GM18861 (cell line): ENCODE measurements around the gene MRPL11.
"Not testable (repeated sequence)": the region's sequence is repeated elsewhere in the genome, so short reads cannot be mapped to it uniquely, and the experiment has no call there.

Experiments
- ATAC-seq: cut with Tn5 transposase; IDR thresholded peaks from one replicate; pipeline ENCODE4 v1.9.1; 2021; ENCODE audit not compliant: unreplicated experiment

Gene MRPL11

DNA sequence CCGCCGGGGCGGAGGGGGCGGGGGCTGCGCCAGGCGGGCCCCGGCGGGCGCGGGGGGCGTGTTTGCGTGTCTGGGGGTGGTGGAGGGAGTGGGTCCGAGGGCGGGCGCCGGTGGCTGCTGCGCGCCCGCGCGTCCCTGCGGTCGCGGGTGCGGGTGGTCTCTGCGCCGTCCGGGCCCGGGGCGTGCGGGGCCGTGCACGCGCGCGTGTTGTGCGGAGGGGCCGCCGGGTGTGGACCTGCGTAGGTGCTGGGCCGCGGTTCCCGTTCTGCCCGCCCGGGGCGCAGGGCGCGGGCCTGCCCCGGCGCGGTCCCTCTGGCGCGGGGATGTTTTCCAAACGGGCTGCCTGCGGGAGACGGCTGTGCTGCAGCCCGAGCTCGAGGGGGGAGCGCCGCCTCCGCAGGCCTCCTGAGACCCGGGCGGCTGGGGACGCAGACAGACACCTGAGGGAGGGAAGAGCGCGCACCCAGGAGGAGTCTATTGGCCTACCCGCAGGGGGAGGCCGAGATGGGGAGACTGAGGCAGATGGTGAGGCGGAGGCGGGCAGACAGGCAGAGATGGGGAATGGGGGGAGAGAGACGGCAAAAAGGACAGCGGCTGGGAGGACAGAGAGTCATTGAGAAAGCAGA, 28.5 kb upstream of the MRPL11 start:
- peak; percentile 29 for ATAC-seq

GRCh38 chr11:66466225-66467033, 27.8 kb upstream of the MRPL11 start, which contains the start of gene PELI3:
PELI3 (plus strand) TSS chr11:66466905; CDS start chr11:66468129, 1,224 bp downstream.
- ATAC-seq, result peak; percentile 68

DNA sequence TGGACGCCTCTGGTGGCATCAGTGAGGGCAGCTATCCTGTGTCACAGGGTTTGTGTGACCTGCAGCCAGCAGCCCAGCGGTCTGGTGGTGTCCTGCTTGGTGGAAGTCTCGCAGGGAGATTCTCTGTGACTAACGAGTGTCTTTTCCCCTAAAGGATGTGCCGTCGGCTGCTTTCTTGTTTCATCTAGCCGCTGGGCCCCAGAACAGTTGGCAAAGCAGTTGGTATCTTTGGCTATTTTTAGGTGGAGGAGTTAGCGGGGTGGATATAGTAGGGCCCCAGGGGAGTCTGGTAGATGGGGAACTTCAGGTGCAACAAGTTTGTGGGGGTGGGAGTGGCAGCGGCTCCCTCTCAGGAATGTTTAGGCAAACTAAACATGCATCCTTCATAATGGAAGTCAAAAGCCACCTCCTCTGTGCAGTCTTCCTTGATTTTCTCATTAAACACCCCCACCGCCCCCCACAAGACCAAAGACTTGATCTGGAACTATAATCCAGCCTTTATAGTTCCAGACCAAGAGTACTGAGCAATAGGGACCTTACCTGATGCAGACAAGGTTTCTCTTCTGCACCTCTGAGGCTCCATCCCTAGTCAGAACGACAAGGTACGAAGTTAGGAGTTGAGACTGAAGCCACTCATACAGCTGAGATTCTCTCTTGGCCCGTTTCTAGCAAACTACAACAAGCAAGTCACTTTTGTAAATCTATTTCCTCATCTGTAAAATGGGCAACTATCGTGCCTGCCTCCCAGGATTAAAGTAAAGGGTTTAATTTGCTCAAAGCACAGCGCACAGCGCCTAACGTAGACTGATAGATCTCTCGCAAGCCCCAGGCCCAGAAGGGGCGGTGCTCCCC, 27.0 kb upstream of the MRPL11 start:
- no peak for ATAC-seq

DNA sequence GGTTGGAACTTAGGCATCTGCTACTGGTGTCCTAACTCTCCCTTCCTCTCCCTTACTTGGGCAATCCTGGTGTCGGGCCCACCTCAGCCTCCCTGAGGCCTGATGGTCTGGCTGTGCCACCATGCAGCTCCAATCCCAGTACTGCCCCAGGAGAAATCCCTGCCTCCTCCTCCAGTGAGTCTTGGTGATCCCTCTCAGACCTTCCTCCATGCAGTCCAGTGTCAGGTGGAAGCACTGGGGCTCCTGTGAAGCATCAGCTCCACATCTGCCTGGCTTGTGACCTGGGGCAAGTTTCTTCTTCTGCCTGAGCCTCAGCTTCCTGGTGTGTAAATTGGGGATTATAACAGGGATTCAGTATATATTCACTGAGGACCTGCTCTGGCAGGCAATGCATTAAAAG, 26.3 kb upstream of the MRPL11 start:
- no peak for ATAC-seq

- not testable (repeated sequence) for ATAC-seq
Measured at GRCh38 chr11:66464116-66464515, 25.5 kb upstream of the MRPL11 start.

GRCh38 chr11:66462911-66463310, 24.3 kb upstream of the MRPL11 start:
- no peak for ATAC-seq

DNA sequence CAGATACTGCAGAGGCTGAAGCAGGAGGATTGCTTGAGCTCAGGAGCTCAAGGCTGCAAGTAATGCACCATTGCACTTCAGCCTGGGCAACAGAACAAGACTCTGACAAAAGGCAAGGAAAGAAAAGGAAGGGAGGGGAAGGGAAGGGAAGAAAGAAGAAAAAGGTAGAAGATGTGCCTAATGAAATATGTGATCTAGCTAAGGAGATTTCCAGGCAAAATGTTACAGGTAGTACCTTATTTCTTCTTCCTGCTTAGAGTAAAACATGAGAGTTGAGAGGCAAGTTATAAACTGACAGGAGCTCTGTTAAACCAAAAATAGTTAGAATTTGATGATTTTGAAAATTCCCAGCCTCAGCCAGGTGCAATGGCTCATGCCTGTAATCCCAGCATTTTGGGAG, 23.4 kb upstream of the MRPL11 start:
- no peak for ATAC-seq

DNA sequence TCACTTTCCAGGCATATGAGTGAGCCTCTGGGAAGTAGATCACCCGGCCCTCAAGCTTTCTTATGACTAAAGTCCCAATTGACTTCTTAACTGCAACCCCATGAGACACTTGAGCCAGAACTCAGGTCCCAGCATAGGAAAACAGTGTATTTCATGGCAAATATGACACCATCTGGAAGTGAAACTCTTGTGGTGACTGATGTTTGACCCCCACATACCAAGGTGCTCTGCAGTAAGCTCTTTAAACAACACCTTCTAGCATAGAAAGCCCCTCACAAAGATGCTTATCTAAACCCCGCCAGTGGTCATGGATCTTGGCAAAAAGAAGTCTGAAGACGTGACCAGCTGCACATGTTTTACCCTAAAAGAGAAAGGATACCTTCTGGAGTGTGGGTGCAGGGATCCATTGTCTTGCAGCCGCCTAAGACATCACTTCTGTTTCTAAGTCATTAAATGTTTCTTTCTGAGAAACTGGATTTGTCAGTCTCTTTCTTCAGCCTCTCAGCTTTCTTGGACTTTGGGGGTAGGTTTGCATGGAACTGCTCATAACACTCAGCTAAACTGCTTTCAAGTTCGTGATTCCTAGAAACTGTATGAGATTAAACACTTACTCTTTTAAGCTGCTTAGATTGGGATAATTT, 20.6 kb upstream of the MRPL11 start:
- no peak for ATAC-seq

- no peak for ATAC-seq
Measured at GRCh38 chr11:66457826-66458225, 19.2 kb upstream of the MRPL11 start.

DNA sequence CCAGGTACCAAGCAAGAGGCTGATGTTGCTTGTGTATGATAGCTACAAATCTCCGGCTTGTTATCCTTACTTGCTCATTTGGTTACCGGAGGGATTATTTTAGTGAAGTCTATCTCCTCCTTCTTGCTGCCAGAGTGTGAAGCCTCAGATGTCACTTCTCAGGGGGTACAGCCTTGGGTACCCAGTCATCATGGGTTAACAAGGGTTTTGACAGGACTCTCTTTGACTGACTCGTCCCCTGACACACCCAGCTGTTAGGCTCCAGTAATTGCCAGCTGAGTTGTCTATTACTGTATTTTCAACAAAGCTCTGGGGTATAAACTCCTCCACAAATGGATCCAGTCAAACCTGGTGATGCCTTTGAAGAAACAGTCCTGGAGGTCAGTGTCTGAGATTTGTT, 16.2 kb upstream of the MRPL11 start:
- no peak for ATAC-seq

DNA sequence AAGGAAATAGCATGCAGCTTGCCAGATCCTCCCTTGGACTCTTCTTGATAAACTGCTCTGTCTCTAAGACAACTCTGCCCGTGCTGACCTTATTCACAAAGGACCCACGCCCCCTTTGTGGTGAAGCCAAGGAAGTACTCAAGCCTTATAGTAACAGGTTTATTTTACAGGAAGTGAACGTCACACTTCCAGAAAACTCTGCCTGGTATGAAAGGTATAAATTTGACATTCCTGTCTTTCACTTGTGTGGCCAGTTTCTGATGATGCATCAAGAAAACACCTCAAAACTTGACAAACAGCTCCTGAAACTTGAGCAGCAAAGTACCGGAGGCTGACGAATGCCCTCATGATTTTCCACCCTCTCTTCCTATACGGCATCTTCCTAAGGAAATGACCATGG, 15.6 kb upstream of the MRPL11 start:
- no peak for ATAC-seq

GRCh38 chr11:66451663-66452062, 13.0 kb upstream of the MRPL11 start:
- ATAC-seq, result no peak

- ATAC-seq, result no peak
Measured at GRCh38 chr11:66450560-66450959, 11.9 kb upstream of the MRPL11 start.

- ATAC-seq, result no peak
Measured at GRCh38 chr11:66448523-66448922, 9.9 kb upstream of the MRPL11 start.

DNA sequence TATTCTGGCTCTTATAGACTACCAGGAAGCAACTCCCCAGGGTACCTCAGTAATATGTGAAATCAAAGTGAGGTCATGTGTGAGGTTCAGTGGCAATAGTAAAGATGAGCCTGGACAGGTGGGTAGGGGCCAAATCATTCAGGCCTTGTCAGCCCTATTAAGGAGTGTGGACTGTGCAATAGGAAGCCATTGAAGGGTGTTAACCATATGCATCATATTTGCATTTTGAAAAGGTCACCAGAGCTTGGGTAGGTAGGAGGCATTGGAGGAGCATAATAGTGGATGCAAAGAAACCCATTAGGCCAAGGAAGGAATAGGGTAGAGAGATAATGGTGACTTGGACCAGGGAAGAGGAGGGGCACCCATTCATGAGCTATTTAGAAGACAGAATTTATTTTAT, 8.4 kb upstream of the MRPL11 start:
- ATAC-seq, result no peak

DNA sequence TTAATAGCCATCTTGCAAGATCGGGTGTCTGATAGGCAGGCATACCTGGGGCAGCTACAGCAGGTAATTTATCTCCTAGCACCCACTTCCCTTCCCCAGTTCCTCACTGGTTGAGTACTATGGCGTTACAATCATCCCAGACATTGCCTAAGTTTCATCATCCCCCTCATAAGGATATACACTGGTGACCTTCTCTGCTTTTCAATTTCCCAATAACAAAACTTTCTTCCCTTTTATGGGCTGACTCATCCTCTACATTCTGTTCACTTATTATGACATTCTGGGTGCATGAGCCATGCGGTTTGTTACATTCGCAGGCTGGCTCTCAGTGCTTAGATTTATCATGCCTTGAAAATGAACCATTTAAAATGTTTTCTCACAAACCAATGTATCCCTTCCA, 5.0 kb upstream of the MRPL11 start:
- no peak for ATAC-seq

- ATAC-seq, result not testable (repeated sequence)
Measured at GRCh38 chr11:66440940-66441282, 2.3 kb upstream of the MRPL11 start.

DNA sequence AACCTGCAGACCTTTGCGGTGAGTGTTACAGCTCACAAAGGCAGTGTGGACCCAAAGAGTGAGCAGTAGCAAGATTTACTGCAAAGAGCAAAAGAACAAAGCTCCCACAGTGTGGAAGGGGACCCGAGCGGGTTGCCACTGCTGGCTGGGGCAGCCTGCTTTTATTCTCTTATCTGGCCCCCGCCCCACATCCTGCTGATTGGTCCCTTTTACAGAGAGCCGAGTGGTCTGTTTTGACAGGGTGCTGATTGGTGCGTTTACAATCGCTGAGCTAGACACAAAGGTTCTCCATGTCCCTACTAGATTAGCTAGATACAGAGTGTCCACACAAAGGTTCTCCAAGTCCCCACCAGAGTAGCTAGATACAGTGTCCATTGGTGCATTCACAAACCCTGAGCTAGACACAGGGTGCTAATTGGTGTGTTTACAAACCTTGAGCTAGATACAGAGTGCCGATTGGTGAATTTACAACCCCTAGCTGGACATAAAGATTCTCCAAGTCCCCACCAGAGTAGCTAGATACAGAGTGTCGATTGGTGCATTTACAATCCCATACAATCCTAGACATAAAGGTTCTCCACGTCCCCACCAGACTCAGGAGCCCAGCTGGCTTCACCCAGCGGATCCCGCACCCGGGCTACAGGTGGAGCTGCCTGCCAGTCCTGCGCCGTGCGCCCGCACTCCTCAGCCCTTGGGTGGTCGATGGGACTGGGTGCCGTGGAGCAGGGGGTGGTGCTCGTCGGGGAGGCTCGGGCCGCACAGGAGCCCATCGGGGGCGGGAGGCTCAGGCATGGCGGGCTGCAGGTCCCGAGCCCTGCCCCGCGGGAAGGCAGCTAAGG, 1.7 kb upstream of the MRPL11 start:
- ATAC-seq, result not testable (repeated sequence)

DNA sequence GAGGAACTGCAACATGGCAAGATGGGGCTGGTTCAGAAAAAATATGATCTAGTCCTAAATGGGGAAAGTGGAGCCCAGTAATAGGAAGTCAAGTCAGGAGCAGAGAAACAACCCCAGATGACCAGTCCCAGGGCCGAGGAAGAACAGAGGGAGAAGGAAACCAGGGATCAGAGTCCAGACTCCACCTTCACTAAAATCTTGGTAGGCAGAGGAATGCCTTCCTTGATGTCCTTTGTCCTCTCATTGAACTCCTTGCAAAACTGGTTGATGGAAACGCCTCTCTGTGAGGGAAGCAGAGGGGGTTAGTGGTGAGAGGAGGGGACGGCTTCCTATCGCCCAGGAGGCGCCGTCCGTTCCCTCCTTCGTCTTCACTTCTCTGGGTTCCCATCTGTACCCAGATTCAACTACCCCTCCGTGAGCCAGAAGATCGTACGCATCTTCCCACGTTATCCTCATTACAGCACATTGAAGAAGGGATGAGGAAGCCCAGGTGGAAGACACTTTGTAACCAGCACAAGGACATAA, 607 bp downstream of the MRPL11 start:
- ATAC-seq, result no peak

- no peak for ATAC-seq
Measured at GRCh38 chr11:66432597-66432996, 6.1 kb downstream of the MRPL11 start.
